Measurements from ENCODE around the gene WDR82. TPM values are rescaled to one million over a fixed set of nuclear protein-coding genes. Genes with fewer than 3 reads are reported as not detected.

The WDR82 gene
- total RNA-seq, 2 donors from 2014 or later, result 78.4 to 84.2 TPM

GRCh38 chr3:52268036-52268435 is 10.4 kb downstream of the WDR82 start:
- TF ChIP-seq CTCF (conservative IDR thresholded peaks at IDR 0.05), result no peak
- Mint-ChIP-seq H3K9me3 (no peaks in the 10 kb centered on the region), H3K36me3 (ENCODE audit: low read depth) (peaks cover 76% of the 10 kb centered on the region), H3K27ac (peak overlapping the region; percentile 65), H3K4me3 (no peak overlapping the region), H3K4me1 (no peaks in the 10 kb centered on the region), H3K27me3 (ENCODE audit: insufficient read depth) (no peaks in the 10 kb centered on the region)
- Histone ChIP-seq H3K27me3 (ENCODE audit: control insufficient read depth, insufficient read depth, low read length, poor library complexity, severe bottlenecking) (no peaks in the 10 kb centered on the region), H3K9me3 (ENCODE audit: control insufficient read depth, low read length) (no peaks in the 10 kb centered on the region), H3K9ac (ENCODE audit: extremely low read depth, low read length, poor library complexity, severe bottlenecking) (no peak overlapping the region), H3K4me1 (ENCODE audit: control insufficient read depth, insufficient read depth, low read length) (no peaks in the 10 kb centered on the region), H3K36me3 (ENCODE audit: control insufficient read depth, insufficient read depth, low read length) (peaks cover 90% of the 10 kb centered on the region), H3K27ac (ENCODE audit: low read depth, low read length) (no peak overlapping the region), H3K4me3 (ENCODE audit: low read length) (no peak overlapping the region)
- 98 to 100% methylated on average over 1 to 7 of the region's 7 CpGs for WGBS, 2 experiments (ENCODE audit: insufficient coverage in 1 of 2, insufficient read length in 1 of 2)
- no peak for DNase-seq

- Histone ChIP-seq H3K27me3 (ENCODE audit: control insufficient read depth, insufficient read depth, low read length, poor library complexity, severe bottlenecking) (no peaks in the 10 kb centered on the region), H3K9ac (ENCODE audit: extremely low read depth, low read length, poor library complexity, severe bottlenecking) (no peak overlapping the region), H3K4me1 (ENCODE audit: control insufficient read depth, insufficient read depth, low read length) (no peaks in the 10 kb centered on the region), H3K36me3 (ENCODE audit: control insufficient read depth, insufficient read depth, low read length) (peaks cover 99% of the 10 kb centered on the region), H3K27ac (ENCODE audit: low read depth, low read length) (no peak overlapping the region), H3K9me3 (ENCODE audit: control insufficient read depth, low read length) (no peaks in the 10 kb centered on the region), H3K4me3 (ENCODE audit: low read length) (no peak overlapping the region)
- peak; percentile 22 for TF ChIP-seq CTCF (conservative IDR thresholded peaks at IDR 0.05)
- 94 to 98% methylated on average over 6 of the region's 6 CpGs for WGBS, 2 experiments (ENCODE audit: insufficient coverage in 1 of 2, insufficient read length in 1 of 2)
- H3K36me3 Mint-ChIP-seq (ENCODE audit: low read depth), result peaks cover 74% of the 10 kb centered on the region
- no peaks in the 10 kb centered on the region for H3K4me1 Mint-ChIP-seq
- no peaks in the 10 kb centered on the region for H3K9me3 Mint-ChIP-seq
- H3K4me3 Mint-ChIP-seq, result no peak overlapping the region
- DNase-seq, result peak; percentile 66
- no peaks in the 10 kb centered on the region for H3K27me3 Mint-ChIP-seq (ENCODE audit: insufficient read depth)
- no peak overlapping the region for H3K27ac Mint-ChIP-seq
Observed at GRCh38 chr3:52265387-52265786, 13.1 kb downstream of the WDR82 start.

GRCh38 chr3:52262447-52262846 is 16.0 kb downstream of the WDR82 start:
- no peak overlapping the region for H3K27ac Mint-ChIP-seq
- H3K9ac ChIP-seq (ENCODE audit: extremely low read depth, low read length, poor library complexity, severe bottlenecking), result no peak overlapping the region
- H3K4me3 Mint-ChIP-seq, result no peak overlapping the region
- no peak for DNase-seq
- H3K4me1 ChIP-seq (ENCODE audit: control insufficient read depth, insufficient read depth, low read length), result peaks cover 4% of the 10 kb centered on the region
- H3K4me1 Mint-ChIP-seq, result peaks cover 8% of the 10 kb centered on the region
- H3K9me3 Mint-ChIP-seq, result no peaks in the 10 kb centered on the region
- TF ChIP-seq CTCF (conservative IDR thresholded peaks at IDR 0.05), result no peak
- H3K27me3 ChIP-seq (ENCODE audit: control insufficient read depth, insufficient read depth, low read length, poor library complexity, severe bottlenecking), result no peaks in the 10 kb centered on the region
- no peaks in the 10 kb centered on the region for H3K27me3 Mint-ChIP-seq (ENCODE audit: insufficient read depth)
- H3K27ac ChIP-seq (ENCODE audit: low read depth, low read length), result no peak overlapping the region
- H3K36me3 Mint-ChIP-seq (ENCODE audit: low read depth), result peaks cover 81% of the 10 kb centered on the region
- H3K36me3 ChIP-seq (ENCODE audit: control insufficient read depth, insufficient read depth, low read length), result peaks cover 98% of the 10 kb centered on the region
- no peak overlapping the region for H3K4me3 ChIP-seq (ENCODE audit: low read length)
- no peaks in the 10 kb centered on the region for H3K9me3 ChIP-seq (ENCODE audit: control insufficient read depth, low read length)

Data from endodermal cell (in vitro differentiated cells).